Measurements from ENCODE around the gene PRCC.

The PRCC gene

DNA sequence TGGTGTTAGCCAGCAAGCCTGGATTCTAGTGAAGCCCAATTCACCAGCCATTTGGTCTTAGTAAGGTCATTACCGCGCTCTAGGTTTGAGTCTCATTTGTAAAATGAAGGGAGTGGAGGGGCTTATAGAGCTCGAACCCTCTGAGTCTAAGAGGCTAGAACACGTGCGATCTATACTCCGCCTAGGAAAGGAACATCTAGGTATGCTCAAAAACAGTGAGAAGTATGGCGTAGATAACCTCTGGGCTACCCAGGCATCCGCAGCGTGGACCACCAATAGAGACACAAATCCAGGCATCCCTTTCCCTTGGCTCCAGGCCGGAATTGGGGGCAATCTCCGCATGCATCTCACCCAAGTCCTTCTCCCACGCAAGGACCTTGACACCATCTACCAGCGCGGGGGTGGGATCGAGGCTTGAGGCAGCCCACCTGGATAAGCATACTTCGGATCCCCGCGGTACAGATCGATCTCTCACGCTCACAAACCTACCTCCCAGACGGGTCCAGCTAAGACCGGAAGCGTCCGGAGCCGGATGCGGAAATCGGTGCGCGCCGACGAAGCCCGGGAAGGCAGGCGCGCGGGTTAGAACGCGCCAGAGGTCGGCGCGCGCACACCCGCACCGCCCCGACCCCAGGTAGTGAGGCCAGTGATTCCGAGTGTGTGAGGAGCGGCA lies 39.3 kb upstream of the PRCC start, which contains the start of gene METTL25B:
Gene METTL25B, plus strand, starts transcription at position 544 of the 673 bp plus-strand sequence. CDS start 636 bp downstream, outside the sequence.
- peak within 1 kb of the TSS; percentile 94 for H3K4me3 ChIP-seq (ENCODE audit: low read depth, low read length)
- TF ChIP-seq, protein P1, sequence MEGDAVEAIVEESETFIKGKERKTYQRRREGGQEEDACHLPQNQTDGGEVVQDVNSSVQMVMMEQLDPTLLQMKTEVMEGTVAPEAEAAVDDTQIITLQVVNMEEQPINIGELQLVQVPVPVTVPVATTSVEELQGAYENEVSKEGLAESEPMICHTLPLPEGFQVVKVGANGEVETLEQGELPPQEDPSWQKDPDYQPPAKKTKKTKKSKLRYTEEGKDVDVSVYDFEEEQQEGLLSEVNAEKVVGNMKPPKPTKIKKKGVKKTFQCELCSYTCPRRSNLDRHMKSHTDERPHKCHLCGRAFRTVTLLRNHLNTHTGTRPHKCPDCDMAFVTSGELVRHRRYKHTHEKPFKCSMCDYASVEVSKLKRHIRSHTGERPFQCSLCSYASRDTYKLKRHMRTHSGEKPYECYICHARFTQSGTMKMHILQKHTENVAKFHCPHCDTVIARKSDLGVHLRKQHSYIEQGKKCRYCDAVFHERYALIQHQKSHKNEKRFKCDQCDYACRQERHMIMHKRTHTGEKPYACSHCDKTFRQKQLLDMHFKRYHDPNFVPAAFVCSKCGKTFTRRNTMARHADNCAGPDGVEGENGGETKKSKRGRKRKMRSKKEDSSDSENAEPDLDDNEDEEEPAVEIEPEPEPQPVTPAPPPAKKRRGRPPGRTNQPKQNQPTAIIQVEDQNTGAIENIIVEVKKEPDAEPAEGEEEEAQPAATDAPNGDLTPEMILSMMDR (conservative IDR thresholded peaks at IDR 0.05; ENCODE audit: low read depth, low read length) = no peak
- peak; percentile 80 for DNase-seq (ENCODE audit: low read depth)

DNA sequence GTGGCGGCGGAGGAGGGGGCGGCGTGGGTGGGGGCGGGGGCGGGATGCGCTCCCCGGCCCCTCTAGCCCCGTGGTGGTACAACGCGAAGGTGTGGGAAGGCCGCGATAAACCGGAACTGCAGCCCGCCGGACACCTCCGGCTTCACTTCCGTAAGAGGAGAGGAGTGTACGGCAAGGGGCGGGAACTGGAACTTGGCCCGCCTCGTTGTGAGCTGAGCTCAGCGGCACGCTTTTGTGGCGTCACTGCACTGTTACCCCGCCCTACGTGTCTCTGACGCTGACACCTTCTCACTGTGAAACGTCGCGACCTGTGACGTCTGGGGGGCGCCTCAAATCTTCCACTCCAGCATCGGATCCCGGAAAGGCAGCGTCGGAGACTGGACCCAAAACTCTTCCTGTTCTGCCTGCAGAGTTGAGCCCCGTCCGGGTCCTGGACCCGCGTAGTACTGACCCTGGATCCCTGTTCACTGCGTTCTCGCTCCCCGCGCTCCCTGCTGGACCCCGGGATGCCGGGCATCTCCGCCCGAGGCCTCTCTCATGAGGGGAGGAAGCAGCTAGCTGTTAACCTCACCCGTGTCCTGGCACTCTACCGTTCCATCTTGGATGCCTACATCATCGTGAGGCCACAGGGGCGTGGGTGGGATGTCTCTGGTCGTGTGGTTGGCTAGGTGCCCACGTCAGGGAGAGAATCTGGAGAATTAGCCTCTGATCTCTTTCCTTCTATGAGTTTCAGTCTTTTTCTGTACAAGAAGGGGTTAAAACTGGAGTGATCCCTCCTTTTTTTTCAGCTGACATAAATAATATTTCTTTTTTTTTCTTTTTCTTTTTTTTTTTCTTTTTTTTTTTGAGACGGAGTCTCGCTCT lies 38.5 kb upstream of the PRCC start, which contains the start of gene ISG20L2:
Gene ISG20L2, minus strand, starts transcription at position 168 of the 864 bp plus-strand sequence. CDS start 1,114 bp downstream, outside the sequence.
- DNase-seq (ENCODE audit: low read depth) = peak; percentile 99
- TF ChIP-seq, protein P1 (conservative IDR thresholded peaks at IDR 0.05; ENCODE audit: low read depth, low read length) = peak; percentile 11
- H3K4me3 ChIP-seq (ENCODE audit: low read depth, low read length) = peak within 1 kb of the TSS; percentile 94

DNA sequence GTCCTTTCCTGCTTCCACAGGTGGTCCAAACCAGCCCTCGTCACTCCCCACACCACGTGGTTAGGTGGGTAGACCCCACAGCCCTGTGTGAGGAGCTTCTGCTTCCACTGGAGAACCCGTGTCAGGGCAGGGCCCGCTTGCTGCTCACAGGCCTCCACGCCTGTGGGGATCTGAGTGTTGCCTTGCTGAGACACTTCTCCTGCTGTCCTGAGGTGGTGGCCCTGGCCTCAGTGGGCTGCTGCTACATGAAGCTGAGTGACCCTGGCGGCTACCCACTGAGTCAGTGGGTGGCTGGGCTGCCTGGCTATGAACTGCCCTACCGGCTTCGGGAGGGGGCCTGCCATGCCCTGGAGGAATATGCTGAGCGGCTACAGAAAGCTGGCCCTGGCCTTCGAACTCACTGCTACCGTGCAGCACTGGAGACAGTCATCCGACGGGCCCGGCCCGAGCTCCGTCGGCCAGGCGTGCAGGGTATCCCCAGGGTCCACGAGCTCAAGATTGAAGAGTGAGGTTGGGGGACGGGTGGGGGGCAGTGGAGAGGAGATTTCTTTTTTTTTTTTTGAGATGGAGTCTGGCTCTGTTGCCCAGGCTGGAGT lies 33.2 kb upstream of the PRCC start:
- no peak overlapping the region for H3K4me3 ChIP-seq (ENCODE audit: low read depth, low read length)
- TF ChIP-seq, protein P1 (conservative IDR thresholded peaks at IDR 0.05; ENCODE audit: low read depth, low read length) = no peak
- DNase-seq (ENCODE audit: low read depth) = no peak

DNA sequence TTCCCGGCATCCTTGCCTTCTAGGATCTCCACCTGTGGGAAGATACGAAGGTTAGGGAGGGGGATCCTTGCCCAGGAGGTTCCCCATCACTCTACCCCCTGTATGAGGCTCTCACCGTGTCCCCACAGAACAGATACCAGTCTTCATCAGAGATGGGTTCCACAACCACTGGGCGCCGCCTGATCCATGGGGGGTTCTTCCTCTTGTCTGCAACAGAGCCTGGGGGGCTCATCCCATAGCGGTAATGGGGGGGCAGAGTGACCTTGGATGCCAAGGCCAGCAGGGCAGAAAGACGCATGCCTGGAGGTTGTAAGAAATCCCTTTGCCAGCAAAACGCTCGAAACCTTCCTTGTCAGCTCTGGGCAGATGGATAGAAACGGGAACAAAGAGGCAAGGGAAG lies 28.9 kb upstream of the PRCC start:
- no peak for DNase-seq (ENCODE audit: low read depth)
- TF ChIP-seq, protein P1 (conservative IDR thresholded peaks at IDR 0.05; ENCODE audit: low read depth, low read length) = no peak
- H3K4me3 ChIP-seq (ENCODE audit: low read depth, low read length) = no peak overlapping the region

DNA sequence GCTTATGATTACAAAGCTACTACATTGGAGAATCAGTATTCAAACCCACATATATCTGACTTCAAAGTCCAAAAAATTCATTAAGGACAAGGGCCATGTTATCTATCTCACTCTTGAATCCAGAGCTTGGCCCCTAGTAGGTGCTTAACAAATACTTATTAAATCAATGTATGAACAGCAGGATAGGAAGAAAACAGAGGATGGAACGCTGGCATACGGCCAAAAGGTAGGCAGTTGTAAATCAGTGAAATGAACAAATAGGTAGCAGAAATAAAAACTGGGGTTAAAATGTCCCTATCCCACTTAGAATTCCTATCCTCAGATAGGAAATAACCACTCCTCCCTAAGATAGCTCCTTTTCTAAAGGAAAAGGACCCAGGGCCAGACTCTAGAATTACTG lies 28.4 kb upstream of the PRCC start:
- TF ChIP-seq, protein P1 (conservative IDR thresholded peaks at IDR 0.05; ENCODE audit: low read depth, low read length) = no peak
- DNase-seq (ENCODE audit: low read depth) = no peak
- H3K4me3 ChIP-seq (ENCODE audit: low read depth, low read length) = no peak overlapping the region

DNA sequence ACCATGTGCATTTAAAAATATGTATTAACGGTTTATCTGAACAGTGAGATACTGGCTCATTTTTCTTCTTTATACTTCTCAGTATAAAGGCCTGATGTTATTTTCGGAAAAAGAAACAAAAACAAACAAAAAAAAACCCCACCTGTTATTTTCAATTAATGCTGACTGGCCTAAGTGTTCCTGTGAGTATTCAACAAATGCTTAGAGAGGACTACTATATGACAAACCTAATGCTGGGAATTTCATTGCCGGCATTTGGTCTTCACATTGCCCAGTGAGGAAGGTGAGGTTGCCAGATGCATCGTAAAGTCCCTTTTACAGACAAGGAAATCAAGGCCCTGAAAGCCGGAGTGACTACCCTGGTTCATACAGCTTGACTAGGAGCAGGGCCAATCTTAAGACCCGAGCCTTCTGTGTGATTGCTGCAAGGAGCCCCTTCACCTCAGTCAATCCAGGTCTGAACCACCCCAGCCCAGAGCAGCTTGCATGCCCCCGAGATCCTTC lies 27.0 kb upstream of the PRCC start:
- TF ChIP-seq, protein P1 (conservative IDR thresholded peaks at IDR 0.05; ENCODE audit: low read depth, low read length) = no peak
- DNase-seq (ENCODE audit: low read depth) = no peak
- peak overlapping the region; percentile 91 for H3K4me3 ChIP-seq (ENCODE audit: low read depth, low read length)
